ENCODE results near the gene RETREG1.

- TF ChIP-seq PRDM10 (tag by site-specific recombination; IDR thresholded peaks at IDR 0.05) (no peak), ZNF24 (tag by site-specific recombination; IDR thresholded peaks at IDR 0.05) (no peak), CTCF (tag by site-specific recombination; IDR thresholded peaks at IDR 0.05) (no peak), ZNF133 (tag by site-specific recombination; IDR thresholded peaks at IDR 0.05) (no peak), ZBTB26 (tag by site-specific recombination; optimal IDR thresholded peaks at IDR 0.05) (no peak)
These were observed 157.3 kb downstream of the RETREG1 start for GRCh38 chr5:16459451-16459850.
